Transverse colon (tissue), 4 donors: ENCODE data around the gene CSTB. TPM values are rescaled to one million over a fixed set of nuclear protein-coding genes. Genes with fewer than 3 reads are reported as not detected.

Source experiments
- DNase-seq: peaks from one replicate; pipeline ENCODE4 v3.0.0-alpha.2; 2019
- H3K27ac ChIP-seq, 4 donors: fragments of 200-600 bp; sonication (generic); 2 replicates each; pipeline ENCODE4 v1.5.1; 2016 to 2018; ENCODE audit warnings: inconsistent platforms in 4 of 4
- H3K27me3 ChIP-seq: fragments of 200-600 bp; sonication (generic); 2 replicates; pipeline ENCODE4 v1.5.1; 2017; ENCODE audit warnings: inconsistent platforms
- H3K36me3 ChIP-seq, 4 donors: fragments of 200-600 bp; sonication (generic); 2 replicates each; pipeline ENCODE4 v1.5.1; 2017 to 2019; ENCODE audit warnings: inconsistent platforms in 4 of 4
- H3K4me1 ChIP-seq, 4 donors: fragments of 200-600 bp; sonication (generic); 2 replicates each; pipeline ENCODE4 v1.5.1; 2017 to 2020; ENCODE audit warnings: inconsistent platforms in 4 of 4
- H3K4me3 ChIP-seq, 4 donors: fragments of 200-600 bp; sonication (generic); 1 replicate in 1 of 4; 2 replicates in 3 of 4; pipeline versions ENCODE4 v1.5.1 to v1.6.1; 2017 to 2019; ENCODE audit warnings: inconsistent platforms in 4 of 4
- H3K9me3 ChIP-seq, 2 donors: fragments of 200-600 bp; sonication (generic); 2 replicates each; pipeline ENCODE4 v1.5.1; 2017 to 2019; ENCODE audit warnings: inconsistent platforms in 2 of 2
- CTCF ChIP-seq, 5 experiments: fragments of 200-600 bp in 3 of 5; fragments of 450-650 bp in 2 of 5; sonication (generic) in 3 of 5; IDR thresholded peaks; 1 replicate in 2 of 5; 2 replicates in 3 of 5; pipeline ENCODE4 v1.5.1; 2016 to 2017; ENCODE audit warnings: antibody characterized with exemption in 5 of 5, inconsistent platforms in 3 of 5, mild to moderate bottlenecking in 2 of 5, moderate library complexity in 1 of 5
- EP300 ChIP-seq: sonication (generic); formaldehyde crosslinking; IDR thresholded peaks from one replicate; pipeline ENCODE4 v1.6.1; 2017; ENCODE audit warnings: antibody characterized with exemption, low read depth
- POLR2A ChIP-seq: fragments of 450-650 bp; IDR thresholded peaks from one replicate; pipeline ENCODE4 v1.6.1; 2016; ENCODE audit warnings: antibody characterized with exemption, mild to moderate bottlenecking, moderate library complexity
- POLR2AphosphoS5 ChIP-seq, 3 donors: sonication (generic); formaldehyde crosslinking; IDR thresholded peaks; one replicate each; pipeline ENCODE4 v1.6.1; 2016; ENCODE audit warnings: antibody characterized with exemption in 3 of 3
- WGBS, 2 donors: methylation state at CpG; one replicate each; pipeline ENCODE4 v1.1.5; 2018; ENCODE audit warnings: low coverage in 1 of 2; 5-methylcytosine and 5-hydroxymethylcytosine counted together
- in situ Hi-C, 4 donors: fragments of 200-750 bp; cut with MboI; loops; one replicate each; pipeline versions ENCODE4 v1.15.0 to v1.15.1; 2017; ENCODE audit warnings: low sequenced_read_pairs in 3 of 4, low pct_ligation_motif_present in 1 of 4, low pct_unique_long_range_greater_than_20kb in 1 of 4
- intact Hi-C: fragments of 100-400 bp; cut with DNase I; formaldehyde crosslinking; loops from one replicate; pipeline ENCODE4 v1.15.1; 2023; ENCODE audit warnings: low total_unique reads
- total RNA-seq, 4 donors: library from RNA; depleted of rRNA; stranded (reverse); fragments of >200 nt; gene quantifications; one replicate each; pipeline ENCODE4 v1.1.0, GENCODE V29; 2016

The CSTB gene
- total RNA-seq, 4 donors from 2014 or later, result 16.1 to 61.7 (median 19.6) TPM

GRCh38 chr21:43797925-43798715 lies 22.0 kb upstream of the CSTB start:
- WGBS, 2 donors, result 91 to 93% methylated on average over 14 to 29 of the region's 30 CpGs
- TF ChIP-seq POLR2AphosphoS5 (IDR thresholded peaks at IDR 0.05) (no peak), EP300 (no peak)
- in situ Hi-C loops, result no loop called here
- DNase-seq, result no peak
- Histone ChIP-seq H3K9me3 (no peaks in the 10 kb centered on the region), H3K36me3 (peaks cover 0 to 53% (median 12%) of the 10 kb centered on the region in 4 donors), H3K27ac (no peak overlapping the region), H3K4me1 (no peaks in the 10 kb centered on the region), H3K4me3 (no peak overlapping the region), H3K27me3 (no peaks in the 10 kb centered on the region)
- intact Hi-C loops, result no loop called here

GRCh38 chr21:43797415-43797814 lies 21.3 kb upstream of the CSTB start:
- H3K36me3 ChIP-seq, result peaks cover 0 to 53% (median 12%) of the 10 kb centered on the region in 4 donors

GRCh38 chr21:43794857-43795256 lies 18.7 kb upstream of the CSTB start:
- Histone ChIP-seq H3K4me3 (no peak overlapping the region), H3K36me3 (peaks cover 0 to 43% (median 12%) of the 10 kb centered on the region in 4 donors), H3K27ac (no peak overlapping the region), H3K27me3 (no peaks in the 10 kb centered on the region), H3K4me1 (peaks cover 10 to 16% (median 14%) of the 10 kb centered on the region in 4 donors), H3K9me3 (no peaks in the 10 kb centered on the region)
- DNase-seq, result no peak
- 80 to 88% methylated on average over 1 to 14 of the region's 14 CpGs for WGBS, 2 donors
- in situ Hi-C loops, result no loop called here
- intact Hi-C loops, result no loop called here
- no peak for TF ChIP-seq POLR2A
- TF ChIP-seq EP300, result no peak
- TF ChIP-seq POLR2AphosphoS5 (IDR thresholded peaks at IDR 0.05), result no peak
- TF ChIP-seq CTCF (IDR thresholded peaks at IDR 0.05), result no peak

More at GRCh38 chr21:43797415-43797814, 21.3 kb upstream of the CSTB start:
- no peaks in the 10 kb centered on the region for H3K4me1 ChIP-seq
- H3K27me3 ChIP-seq, result no peaks in the 10 kb centered on the region
- TF ChIP-seq EP300 (no peak), CTCF (IDR thresholded peaks at IDR 0.05) (no peak), POLR2AphosphoS5 (IDR thresholded peaks at IDR 0.05) (no peak), POLR2A (no peak)
- H3K9me3 ChIP-seq, result no peaks in the 10 kb centered on the region
- no peak for DNase-seq
- intact Hi-C loops (no loop called here), in situ Hi-C loops (no loop called here)
- whole genome bisulfite sequencing, 2 donors, result 91% methylated on average over 19 of the region's 19 CpGs; no CpG with 5 or more reads in 1 of the 2 donors
- H3K4me3 ChIP-seq, result no peak overlapping the region
- no peak overlapping the region for H3K27ac ChIP-seq

- peaks cover 10 to 17% (median 15%) of the 10 kb centered on the region in 4 donors for H3K4me1 ChIP-seq
- H3K27me3 ChIP-seq, result no peaks in the 10 kb centered on the region
- H3K9me3 ChIP-seq, result no peaks in the 10 kb centered on the region
- no peak for DNase-seq
- WGBS, 2 donors, result 79% methylated on average over 11 of the region's 12 CpGs; no CpG with 5 or more reads in 1 of the 2 donors
- no peak overlapping the region for H3K4me3 ChIP-seq
- H3K36me3 ChIP-seq, result peaks cover 0 to 40% (median 12%) of the 10 kb centered on the region in 4 donors
- in situ Hi-C loops, result no loop called here
- no peak overlapping the region for H3K27ac ChIP-seq
- TF ChIP-seq EP300 (no peak), POLR2A (no peak), CTCF (IDR thresholded peaks at IDR 0.05) (no peak)
- intact Hi-C loops, result no loop called here
Measured at GRCh38 chr21:43794311-43794710, 18.2 kb upstream of the CSTB start.
